ENCODE measurements around the gene CPSF7. TPM values are rescaled to one million over a fixed set of nuclear protein-coding genes. Genes with fewer than 3 reads are reported as not detected.

Gene CPSF7, protein sequence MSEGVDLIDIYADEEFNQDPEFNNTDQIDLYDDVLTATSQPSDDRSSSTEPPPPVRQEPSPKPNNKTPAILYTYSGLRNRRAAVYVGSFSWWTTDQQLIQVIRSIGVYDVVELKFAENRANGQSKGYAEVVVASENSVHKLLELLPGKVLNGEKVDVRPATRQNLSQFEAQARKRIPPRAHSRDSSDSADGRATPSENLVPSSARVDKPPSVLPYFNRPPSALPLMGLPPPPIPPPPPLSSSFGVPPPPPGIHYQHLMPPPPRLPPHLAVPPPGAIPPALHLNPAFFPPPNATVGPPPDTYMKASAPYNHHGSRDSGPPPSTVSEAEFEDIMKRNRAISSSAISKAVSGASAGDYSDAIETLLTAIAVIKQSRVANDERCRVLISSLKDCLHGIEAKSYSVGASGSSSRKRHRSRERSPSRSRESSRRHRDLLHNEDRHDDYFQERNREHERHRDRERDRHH
- total RNA-seq, result 69.8 TPM
- long read RNA-seq, partial matches to known transcripts, result 4 of 24 reads
- long read RNA-seq, other reads (novel, unspliced or antisense), result 16 of 24 reads

DNA sequence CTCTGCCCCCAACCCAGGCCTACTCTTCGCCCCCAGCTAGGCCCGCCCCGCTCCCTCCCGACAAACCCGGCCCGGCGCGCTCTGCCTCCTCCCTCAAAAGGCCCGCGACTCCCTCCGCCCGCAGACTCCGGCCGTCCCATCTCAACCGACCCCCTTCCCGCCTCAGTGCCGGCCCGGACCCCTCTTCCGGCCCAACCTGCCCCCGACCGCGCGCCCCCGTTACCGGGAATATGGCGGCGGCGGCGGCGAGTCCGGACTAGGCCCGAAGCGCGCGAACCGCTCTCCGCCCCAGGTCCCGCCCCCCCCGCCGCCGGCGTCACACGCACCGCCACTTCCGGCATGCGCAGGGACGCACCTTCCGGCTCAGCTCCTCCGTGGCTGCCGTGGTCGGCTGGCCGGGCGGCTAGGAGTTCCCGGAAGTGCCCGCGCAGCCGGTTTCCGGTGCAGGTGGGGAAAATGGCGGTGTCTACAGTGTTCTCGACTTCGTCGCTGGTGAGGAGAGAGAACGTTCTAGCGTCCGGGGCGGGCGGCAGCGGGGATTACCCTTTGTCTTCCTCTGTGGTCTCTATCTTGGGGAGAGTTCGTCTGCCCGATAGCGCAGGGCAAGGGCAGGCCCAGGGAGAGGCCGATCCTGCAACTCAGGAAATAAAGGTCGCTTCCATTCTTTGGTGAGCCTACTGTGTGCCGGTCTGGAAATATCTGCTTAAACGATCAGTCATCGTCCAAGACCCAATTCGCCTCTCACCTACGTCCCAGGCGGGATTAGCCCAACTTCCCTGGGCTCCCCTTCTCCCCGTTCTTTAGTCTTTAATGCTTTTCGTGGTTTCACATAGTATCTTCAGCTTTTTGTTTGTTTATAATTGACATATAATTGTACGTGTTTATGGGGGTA, at the start of gene CPSF7, which contains the start of gene SDHAF2:
CPSF7 (minus strand) TSS at position 285 of the 892 bp plus-strand sequence. CDS start 740 bp downstream, outside the sequence.
SDHAF2 (plus strand) TSS at position 434 of the 892 bp plus-strand sequence; CDS start at position 457, 23 bp downstream.
- peak within 1 kb of the TSS; percentile 91 for H3K4me3 ChIP-seq
- TF ChIP-seq, protein P1, sequence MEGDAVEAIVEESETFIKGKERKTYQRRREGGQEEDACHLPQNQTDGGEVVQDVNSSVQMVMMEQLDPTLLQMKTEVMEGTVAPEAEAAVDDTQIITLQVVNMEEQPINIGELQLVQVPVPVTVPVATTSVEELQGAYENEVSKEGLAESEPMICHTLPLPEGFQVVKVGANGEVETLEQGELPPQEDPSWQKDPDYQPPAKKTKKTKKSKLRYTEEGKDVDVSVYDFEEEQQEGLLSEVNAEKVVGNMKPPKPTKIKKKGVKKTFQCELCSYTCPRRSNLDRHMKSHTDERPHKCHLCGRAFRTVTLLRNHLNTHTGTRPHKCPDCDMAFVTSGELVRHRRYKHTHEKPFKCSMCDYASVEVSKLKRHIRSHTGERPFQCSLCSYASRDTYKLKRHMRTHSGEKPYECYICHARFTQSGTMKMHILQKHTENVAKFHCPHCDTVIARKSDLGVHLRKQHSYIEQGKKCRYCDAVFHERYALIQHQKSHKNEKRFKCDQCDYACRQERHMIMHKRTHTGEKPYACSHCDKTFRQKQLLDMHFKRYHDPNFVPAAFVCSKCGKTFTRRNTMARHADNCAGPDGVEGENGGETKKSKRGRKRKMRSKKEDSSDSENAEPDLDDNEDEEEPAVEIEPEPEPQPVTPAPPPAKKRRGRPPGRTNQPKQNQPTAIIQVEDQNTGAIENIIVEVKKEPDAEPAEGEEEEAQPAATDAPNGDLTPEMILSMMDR (IDR thresholded peaks at IDR 0.05), result no peak
- intact Hi-C loops (cut with DNase I), result no loop called here
- peaks cover 43% of the 10 kb centered on the region for H3K36me3 ChIP-seq
- H3K9me3 ChIP-seq, result no peaks in the 10 kb centered on the region
- DNase-seq, result peak; percentile 98
- H3K27ac ChIP-seq, result peak within 1 kb of the TSS; percentile 96
- peaks cover 51% of the 10 kb centered on the region for H3K4me1 ChIP-seq
- peak; percentile 99 for ATAC-seq
- no peaks in the 10 kb centered on the region for H3K27me3 ChIP-seq (ENCODE audit: low read depth)

DNA sequence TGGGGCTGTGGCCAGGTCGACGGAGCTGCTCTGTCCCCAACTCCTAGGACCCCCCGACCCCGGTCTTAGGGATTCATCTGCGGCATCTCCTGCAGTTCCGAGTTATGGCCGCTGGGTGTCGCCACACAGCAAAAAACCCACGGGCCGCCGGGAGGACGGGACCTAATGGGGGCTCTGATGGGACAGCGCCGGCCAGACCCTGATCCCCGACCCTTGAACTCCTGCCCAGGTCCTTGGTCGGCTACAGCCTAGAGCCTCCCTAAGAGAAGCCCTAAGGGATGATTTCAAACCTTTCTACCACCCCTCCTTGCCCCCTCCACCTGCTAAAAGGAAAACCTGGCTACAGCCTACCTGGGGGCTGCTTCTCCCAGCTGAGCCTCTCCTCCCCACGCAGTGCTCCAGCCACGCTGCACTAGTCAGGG, 48.0 kb upstream of the CPSF7 start:
- TF ChIP-seq, protein P1 (IDR thresholded peaks at IDR 0.05), result peak; percentile 96
- H3K27ac ChIP-seq, result no peak overlapping the region
- H3K4me3 ChIP-seq, result no peak overlapping the region
- no peaks in the 10 kb centered on the region for H3K9me3 ChIP-seq
- intact Hi-C loops (cut with DNase I), result no loop called here
- peaks cover 6% of the 10 kb centered on the region for H3K36me3 ChIP-seq
- peak; percentile 42 to 49 for ATAC-seq
- peaks cover 12% of the 10 kb centered on the region for H3K4me1 ChIP-seq
- DNase-seq, result no peak
- peaks cover 11% of the 10 kb centered on the region for H3K27me3 ChIP-seq (ENCODE audit: low read depth)

DNA sequence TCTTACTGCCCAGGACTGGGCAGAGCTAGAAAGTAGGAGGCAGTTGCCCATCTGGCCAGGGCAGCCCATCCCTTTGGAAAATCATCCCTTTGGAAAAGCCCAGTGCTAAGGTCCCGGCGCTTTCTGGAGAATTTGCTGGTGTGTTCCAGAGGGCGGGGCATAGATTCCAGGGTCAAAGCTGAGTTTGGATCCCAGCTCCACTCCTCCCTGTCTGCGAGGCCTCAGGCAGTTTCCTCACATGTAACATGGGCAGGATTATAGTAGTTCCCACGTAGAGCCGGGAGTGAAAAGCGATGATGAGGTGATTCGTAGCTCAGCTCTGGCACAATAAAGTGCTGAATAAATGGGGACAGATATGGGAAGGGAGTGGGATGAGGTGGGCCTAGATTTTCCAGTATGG, 47.4 kb upstream of the CPSF7 start:
- H3K36me3 ChIP-seq, result peaks cover 6% of the 10 kb centered on the region
- TF ChIP-seq, protein P1 (IDR thresholded peaks at IDR 0.05), result no peak
- H3K4me1 ChIP-seq, result peaks cover 12% of the 10 kb centered on the region
- H3K4me3 ChIP-seq, result no peak overlapping the region
- no peak for ATAC-seq
- no peaks in the 10 kb centered on the region for H3K9me3 ChIP-seq
- no peak for DNase-seq
- peaks cover 7% of the 10 kb centered on the region for H3K27me3 ChIP-seq (ENCODE audit: low read depth)
- H3K27ac ChIP-seq, result no peak overlapping the region
- intact Hi-C loops (cut with DNase I), result no loop called here

DNA sequence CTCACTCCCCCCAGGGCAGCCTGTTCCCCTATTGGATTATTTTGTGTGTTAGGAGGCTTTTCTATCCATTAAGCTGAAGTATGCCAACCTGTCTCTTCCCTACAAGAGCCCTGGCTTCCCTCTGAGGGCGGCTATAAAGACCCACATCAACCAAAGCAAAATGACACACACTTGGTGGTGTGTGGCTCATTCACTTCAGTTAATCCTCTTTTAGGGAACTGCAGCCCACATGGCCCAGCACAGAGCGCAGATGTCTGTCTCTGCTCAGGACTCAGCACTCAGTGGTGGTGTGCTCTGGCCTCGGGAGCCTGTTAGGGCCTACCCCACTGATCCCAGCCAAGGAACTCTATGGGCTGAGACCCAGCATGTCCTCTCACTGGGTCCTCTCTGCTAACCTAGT, 46.6 kb upstream of the CPSF7 start:
- intact Hi-C loops (cut with DNase I), result no loop called here
- ATAC-seq (no peak), DNase-seq (no peak)
- Histone ChIP-seq H3K9me3 (no peaks in the 10 kb centered on the region), H3K27ac (no peak overlapping the region), H3K4me3 (no peak overlapping the region), H3K4me1 (peaks cover 18% of the 10 kb centered on the region), H3K27me3 (ENCODE audit: low read depth) (no peaks in the 10 kb centered on the region), H3K36me3 (peaks cover 6% of the 10 kb centered on the region)
- TF ChIP-seq, protein P1 (IDR thresholded peaks at IDR 0.05), result no peak

DNA sequence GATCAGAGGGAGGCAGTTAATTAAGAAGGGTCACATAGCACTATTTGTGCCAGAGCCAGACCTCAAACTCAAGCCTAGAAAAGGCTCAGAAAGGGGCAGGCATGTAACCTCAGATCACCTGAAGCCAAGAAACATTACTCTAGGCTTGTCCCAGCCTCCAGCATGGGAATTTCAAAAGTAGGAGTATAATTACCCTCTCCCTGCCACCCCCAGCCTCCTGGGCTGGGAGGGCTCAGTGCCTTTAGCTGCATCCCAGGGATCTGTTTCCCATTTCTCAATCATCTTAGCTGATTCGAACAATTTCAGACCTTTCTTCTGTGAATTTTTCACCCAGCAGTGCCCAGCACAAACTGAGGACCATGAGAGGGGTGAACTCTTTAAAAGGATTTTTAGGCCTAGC, 45.7 kb upstream of the CPSF7 start:
- intact Hi-C loops (cut with DNase I), result no loop called here
- no peaks in the 10 kb centered on the region for H3K27me3 ChIP-seq (ENCODE audit: low read depth)
- TF ChIP-seq, protein P1 (IDR thresholded peaks at IDR 0.05), result no peak
- peaks cover 12% of the 10 kb centered on the region for H3K36me3 ChIP-seq
- no peaks in the 10 kb centered on the region for H3K9me3 ChIP-seq
- no peak overlapping the region for H3K4me3 ChIP-seq
- peaks cover 18% of the 10 kb centered on the region for H3K4me1 ChIP-seq
- DNase-seq (no peak), ATAC-seq (no peak)
- no peak overlapping the region for H3K27ac ChIP-seq

Measured in lower lobe of right lung (tissue), 2 donors.